GM19043 (cell line): ENCODE results near the gene OTUD4.
"Not testable (repeated sequence)": the region's sequence is repeated elsewhere in the genome, so short reads cannot be mapped to it uniquely, and the experiment has no call there.

Source experiments
- ATAC-seq: cut with Tn5 transposase; IDR thresholded peaks from one replicate; pipeline ENCODE4 v1.9.1; 2021; ENCODE audit warnings: low read depth; ENCODE audit not compliant: unreplicated experiment

OTUD4 gene

GRCh38 chr4:145180298-145181090, at the start of gene OTUD4:
Gene OTUD4, minus strand, starts transcription at chr4:145180589. Its CDS starts 616 bp downstream, at chr4:145179973.
- ATAC-seq: peak; percentile 84

- ATAC-seq: not testable (repeated sequence)
Observed at GRCh38 chr4:145223228-145223627, 42.8 kb upstream of the OTUD4 start.

- not testable (repeated sequence) for ATAC-seq
Observed at GRCh38 chr4:145221529-145221928, 41.1 kb upstream of the OTUD4 start.

GRCh38 chr4:145219090-145219489, 38.7 kb upstream of the OTUD4 start:
- no peak for ATAC-seq

GRCh38 chr4:145218251-145218650, 37.9 kb upstream of the OTUD4 start:
- peak; percentile 90 for ATAC-seq

DNA sequence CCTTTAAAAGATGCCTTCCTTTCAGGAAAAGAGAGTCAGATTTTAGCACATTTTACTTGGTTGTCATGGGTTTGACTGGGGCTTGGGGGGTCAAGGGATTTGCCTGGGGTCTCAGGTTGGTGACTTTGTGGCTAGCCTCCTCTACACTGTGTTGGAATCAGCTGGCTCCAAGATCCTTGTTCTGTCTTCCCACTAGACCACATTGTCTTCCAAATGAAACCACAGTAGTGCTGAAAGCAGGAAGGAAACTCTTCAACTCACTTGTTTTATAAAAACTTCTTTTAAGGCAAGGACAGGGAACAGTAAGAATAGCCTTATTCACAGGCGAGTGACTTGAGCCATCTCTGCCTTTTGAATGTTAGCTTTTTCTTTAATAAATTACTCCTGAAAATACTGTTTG, 37.0 kb upstream of the OTUD4 start:
- no peak for ATAC-seq

DNA sequence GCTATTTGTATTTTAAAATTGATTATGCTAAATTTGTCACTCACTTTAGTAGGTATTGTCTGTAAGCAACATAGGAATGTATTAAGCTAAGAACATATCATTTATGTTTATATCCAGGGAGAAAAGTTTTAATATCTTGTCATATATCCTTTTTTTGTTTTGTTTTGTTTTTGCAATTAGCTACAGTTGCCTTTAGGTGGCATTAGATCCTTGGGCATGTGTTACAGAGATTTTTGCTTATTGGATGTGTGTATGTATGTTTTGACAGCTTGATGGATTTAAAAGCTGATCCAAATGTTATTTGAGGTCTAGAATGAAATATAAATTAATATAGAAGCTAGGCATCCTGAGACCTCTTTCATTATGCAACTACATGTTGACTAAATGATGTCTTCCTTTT, 36.1 kb upstream of the OTUD4 start:
- no peak for ATAC-seq

- ATAC-seq: no peak
Observed at GRCh38 chr4:145213245-145213644, 32.9 kb upstream of the OTUD4 start.

DNA sequence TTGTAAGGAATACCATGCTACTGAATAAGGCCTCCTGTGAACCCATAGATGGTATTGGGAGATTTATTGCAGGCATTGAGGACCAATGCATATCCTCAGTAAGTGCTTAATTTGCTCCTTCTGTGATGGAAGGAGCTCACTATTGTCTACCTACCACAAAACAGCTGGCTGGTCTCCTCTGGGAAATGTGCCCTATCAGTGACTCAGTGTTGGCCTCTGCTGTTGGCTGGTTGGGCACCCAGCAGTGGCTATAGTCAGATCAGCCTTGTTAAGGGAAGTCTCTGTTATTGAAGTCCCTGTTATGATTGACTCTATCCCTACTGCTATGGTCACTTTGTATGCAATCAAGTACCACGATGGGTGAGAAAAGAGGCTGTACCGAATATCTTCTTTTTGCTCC, 27.5 kb upstream of the OTUD4 start:
- no peak for ATAC-seq

DNA sequence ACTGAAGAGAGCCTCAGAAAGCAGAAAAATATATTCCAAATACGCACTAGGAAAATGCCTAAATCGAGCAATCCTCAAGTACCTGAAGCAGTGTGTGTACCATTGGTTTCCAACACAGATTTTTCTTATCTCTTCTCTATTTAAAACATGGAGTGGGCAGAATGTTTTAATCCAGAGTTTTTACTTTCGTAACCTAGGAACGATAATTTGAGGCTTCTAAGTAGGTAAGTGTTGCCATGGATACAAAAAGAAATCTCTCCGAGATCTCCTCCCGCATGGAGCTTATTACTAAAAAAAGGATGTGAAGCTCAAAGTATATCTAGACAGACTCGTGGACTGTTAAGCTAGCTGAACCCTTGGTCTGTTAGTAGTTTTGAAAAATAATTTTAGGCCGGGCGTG, 23.0 kb upstream of the OTUD4 start:
- ATAC-seq: no peak

GRCh38 chr4:145200366-145200765, 20.0 kb upstream of the OTUD4 start:
- no peak for ATAC-seq

DNA sequence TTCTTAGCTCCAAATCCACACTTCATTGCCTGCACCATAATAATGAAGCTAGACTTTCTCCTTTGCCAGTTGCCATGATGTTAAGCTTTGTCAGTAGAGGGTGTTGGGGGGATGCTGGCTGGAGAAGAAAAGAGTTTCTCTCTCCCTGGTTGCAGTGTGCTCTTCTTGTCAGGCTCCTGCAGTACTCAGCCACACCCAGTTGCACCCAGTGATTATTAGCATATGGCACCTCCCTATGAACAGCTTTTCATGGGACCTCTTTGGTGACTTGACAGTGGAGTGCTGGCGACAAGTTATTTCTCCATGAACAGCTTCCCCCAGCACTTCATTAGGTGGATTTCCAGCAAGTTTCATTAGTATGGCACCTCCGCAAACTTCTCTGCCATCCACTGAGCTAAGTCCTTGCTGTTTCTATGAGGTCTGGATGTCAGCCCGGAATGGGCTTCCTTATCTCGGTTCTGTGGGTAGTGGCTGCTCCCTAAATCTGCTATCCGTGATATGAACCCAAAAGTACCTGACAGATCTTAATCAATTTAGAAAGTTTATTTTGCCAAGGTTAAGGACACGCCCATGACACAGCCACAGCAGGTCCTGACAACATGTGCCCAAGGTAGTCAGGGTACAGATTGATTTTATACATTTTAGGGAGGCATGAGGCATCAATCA, 18.8 kb upstream of the OTUD4 start:
- no peak for ATAC-seq

DNA sequence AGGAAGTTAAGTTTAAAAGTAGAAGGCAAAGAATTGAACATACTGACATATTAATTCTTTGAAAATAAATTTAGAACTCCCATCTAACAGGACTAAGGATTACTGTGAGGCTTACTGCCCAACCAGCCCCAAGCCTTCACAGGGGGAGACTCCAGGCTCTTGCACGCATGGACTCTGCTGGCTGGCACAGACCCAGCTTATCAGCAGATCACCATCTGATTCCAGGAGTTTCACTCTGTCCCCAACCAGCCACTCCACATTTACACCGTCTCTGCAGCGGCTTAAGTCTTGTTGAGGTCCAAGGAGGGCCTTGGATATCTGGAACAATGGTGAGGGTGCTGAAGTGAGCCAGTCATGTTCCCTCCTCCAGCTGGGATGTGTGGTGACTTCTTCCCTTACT, 16.4 kb upstream of the OTUD4 start:
- no peak for ATAC-seq

DNA sequence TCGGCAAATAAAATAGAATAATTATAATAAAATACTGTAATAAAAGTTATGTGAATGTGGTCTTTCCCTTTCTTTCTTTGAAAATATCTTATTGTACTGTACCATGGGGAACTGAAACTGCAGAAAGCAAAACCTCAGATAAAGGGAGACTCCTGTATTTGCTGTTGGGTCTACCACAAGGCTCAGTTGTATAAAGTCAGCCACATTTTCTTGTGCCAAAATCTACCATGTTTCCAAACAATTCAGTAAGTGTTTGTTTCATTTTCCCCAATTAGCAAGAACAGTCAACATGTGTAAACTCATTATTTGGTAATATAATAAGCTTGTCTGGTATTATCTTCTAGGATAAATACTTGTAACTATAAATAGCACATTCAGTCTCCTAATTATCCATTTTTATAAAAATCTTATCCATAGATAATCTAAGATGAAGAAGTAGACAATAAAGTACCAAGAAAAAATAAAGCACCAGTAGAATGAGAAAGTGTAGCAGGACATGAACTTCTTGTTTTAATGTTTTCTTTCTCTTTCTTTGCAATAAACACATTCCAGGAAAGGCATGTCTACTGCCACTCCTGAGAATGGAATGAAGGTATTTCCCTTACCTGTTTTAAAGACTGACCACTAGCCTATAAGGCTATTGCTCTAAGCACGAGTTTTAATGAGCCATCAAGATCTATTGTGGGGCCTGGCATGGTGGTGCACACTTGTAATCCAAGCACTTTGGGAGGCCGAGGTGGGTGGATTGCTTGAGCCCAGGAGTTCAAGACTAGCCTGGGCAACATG, 15.0 kb upstream of the OTUD4 start:
- peak; percentile 87 for ATAC-seq

- ATAC-seq: no peak
Observed at GRCh38 chr4:145189981-145190380, 9.6 kb upstream of the OTUD4 start.

- ATAC-seq: peak; percentile 91
Observed at GRCh38 chr4:145186729-145187128, 6.3 kb upstream of the OTUD4 start.

DNA sequence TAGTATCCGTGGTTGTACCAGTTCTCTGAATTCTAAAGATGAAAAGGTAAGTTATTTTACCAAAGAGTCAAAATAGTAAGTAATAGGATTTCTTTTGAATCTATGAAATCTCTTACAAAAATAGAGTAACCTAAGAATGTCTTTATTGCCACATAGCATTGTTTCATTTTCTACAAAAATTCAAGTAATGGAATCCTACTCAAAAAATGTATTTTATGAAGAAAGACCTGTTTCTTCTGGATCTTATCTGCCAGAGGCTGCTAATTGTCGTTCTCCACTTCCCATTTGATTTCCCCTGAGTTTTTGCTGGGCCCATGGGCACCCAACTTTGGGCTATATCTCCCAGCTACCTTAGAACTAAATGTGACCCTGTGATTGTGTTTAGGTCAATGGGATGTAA, 3.2 kb upstream of the OTUD4 start:
- ATAC-seq: no peak

DNA sequence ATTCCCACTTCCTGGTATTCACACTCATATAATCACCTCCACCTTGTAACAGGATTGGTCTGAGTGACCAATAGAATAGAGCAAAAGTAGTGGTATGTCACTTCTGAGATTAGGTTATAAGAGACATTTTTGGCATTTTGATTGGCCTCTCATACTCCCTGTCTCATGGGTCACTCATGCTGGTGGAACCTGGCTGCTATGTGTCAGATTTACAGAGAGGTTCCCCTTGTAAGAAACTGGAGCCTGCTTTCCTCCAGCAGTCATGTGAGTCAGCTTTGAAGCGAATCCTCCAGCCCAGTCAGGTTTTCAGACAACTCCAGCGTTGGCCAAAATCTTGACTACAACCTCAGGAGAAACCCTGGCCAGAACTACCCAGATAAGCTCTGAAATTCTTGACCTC, 2.6 kb upstream of the OTUD4 start:
- no peak for ATAC-seq

DNA sequence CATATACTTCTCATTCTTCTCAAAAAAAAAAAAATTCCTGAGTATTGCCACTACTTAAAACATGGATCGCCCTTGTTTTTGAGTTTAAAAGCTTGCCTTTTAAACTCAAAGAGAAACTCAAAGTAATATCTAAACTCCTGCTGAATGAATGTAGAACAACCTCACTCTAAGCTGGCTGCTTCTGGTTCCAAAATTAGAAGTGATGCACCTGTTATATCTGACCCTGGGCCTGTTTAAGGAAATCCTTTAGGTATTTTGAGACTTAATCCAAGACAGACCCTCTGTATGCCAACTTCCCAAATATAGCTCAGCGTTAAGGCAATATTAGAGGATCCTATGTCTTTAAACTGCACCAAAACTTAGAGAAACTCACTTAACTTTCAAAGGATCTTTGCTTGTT, 1.8 kb upstream of the OTUD4 start:
- ATAC-seq: no peak

GRCh38 chr4:145181091-145181501, 707 bp upstream of the OTUD4 start:
- no peak for ATAC-seq

- peak; percentile 11 for ATAC-seq
Observed at GRCh38 chr4:145179861-145180297, 510 bp downstream of the OTUD4 start.
